Measurements from ENCODE around the gene SLC38A9.

DNA sequence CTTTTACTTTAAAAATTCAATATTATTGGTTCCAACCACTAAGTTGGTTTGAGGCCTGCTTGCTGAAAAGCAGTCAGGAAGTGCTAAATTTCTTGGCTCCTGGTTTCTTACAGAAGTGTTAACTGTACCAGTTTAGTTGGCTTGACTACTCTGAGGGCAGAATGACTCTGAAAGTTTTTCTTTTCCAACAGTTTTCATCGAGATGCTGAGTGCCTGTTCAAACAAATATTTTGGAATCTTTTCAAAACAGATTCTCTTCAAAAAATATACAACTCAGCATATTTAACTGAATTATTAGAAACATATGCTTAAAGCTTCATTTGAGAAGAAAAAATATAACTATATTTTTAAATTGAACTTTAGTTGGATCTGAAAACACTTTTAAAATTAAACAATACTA, 37.0 kb downstream of the SLC38A9 start:
- TF ChIP-seq, protein P1, sequence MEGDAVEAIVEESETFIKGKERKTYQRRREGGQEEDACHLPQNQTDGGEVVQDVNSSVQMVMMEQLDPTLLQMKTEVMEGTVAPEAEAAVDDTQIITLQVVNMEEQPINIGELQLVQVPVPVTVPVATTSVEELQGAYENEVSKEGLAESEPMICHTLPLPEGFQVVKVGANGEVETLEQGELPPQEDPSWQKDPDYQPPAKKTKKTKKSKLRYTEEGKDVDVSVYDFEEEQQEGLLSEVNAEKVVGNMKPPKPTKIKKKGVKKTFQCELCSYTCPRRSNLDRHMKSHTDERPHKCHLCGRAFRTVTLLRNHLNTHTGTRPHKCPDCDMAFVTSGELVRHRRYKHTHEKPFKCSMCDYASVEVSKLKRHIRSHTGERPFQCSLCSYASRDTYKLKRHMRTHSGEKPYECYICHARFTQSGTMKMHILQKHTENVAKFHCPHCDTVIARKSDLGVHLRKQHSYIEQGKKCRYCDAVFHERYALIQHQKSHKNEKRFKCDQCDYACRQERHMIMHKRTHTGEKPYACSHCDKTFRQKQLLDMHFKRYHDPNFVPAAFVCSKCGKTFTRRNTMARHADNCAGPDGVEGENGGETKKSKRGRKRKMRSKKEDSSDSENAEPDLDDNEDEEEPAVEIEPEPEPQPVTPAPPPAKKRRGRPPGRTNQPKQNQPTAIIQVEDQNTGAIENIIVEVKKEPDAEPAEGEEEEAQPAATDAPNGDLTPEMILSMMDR (IDR thresholded peaks at IDR 0.05) = no peak
- no peak for TF ChIP-seq POLR2A (IDR thresholded peaks at IDR 0.05)

All from uterus (tissue), 2 donors.